Thymus (tissue), 11 donors: ENCODE results near the gene DHRS2. TPM values are rescaled to one million over a fixed set of nuclear protein-coding genes. Genes with fewer than 3 reads are reported as not detected.

Experiments used
- DNase-seq, 9 donors: peaks; one replicate each; pipeline ENCODE4 v3.0.0-alpha.2; 2013; ENCODE audit warnings: low spot score in 9 of 9, low read depth in 6 of 9, missing footprints in 1 of 9
- H3K27ac ChIP-seq, 2 donors: one replicate each; pipeline ENCODE4 v1.5.1; 2013; ENCODE audit warnings: control low read depth in 1 of 2, low read depth in 1 of 2, low read length in 1 of 2, mild to moderate bottlenecking in 1 of 2, moderate library complexity in 1 of 2
- H3K27me3 ChIP-seq, 2 donors: one replicate each; pipeline ENCODE4 v1.5.1; 2013; ENCODE audit warnings: low read length in 1 of 2; ENCODE audit not compliant: control insufficient read depth in 2 of 2, insufficient read depth in 1 of 2
- H3K36me3 ChIP-seq, 2 donors: one replicate each; pipeline ENCODE4 v1.5.1; 2013; ENCODE audit warnings: low read length in 1 of 2, mild to moderate bottlenecking in 1 of 2, moderate library complexity in 1 of 2; ENCODE audit not compliant: control insufficient read depth in 2 of 2, insufficient read depth in 2 of 2
- H3K4me1 ChIP-seq, 2 donors: one replicate each; pipeline ENCODE4 v1.5.1; 2013; ENCODE audit warnings: low read length in 2 of 2; ENCODE audit not compliant: control insufficient read depth in 2 of 2, insufficient read depth in 2 of 2
- H3K4me3 ChIP-seq, 2 donors: one replicate each; pipeline ENCODE4 v1.5.1; 2013; ENCODE audit warnings: low read length in 2 of 2, control low read depth in 1 of 2, mild to moderate bottlenecking in 1 of 2
- H3K9me3 ChIP-seq, 2 donors: one replicate each; pipeline ENCODE4 v1.5.1; 2013; ENCODE audit warnings: low read length in 1 of 2, mild to moderate bottlenecking in 1 of 2; ENCODE audit not compliant: control insufficient read depth in 2 of 2, insufficient read depth in 1 of 2
- WGBS: extraction: QIAGEN DNeasy Blood & Tissue Kit; methylation state at CpG from one replicate; pipeline ENCODE4 v1.1.7; 2013; 5-methylcytosine and 5-hydroxymethylcytosine counted together
- polyA plus RNA-seq: library from polyadenylated mRNA; stranded (reverse); fragments of 200-250 nt; gene quantifications from one replicate; pipeline ENCODE4 v1.2.3, GENCODE V29; 2013
- total RNA-seq: library from RNA; stranded (reverse); fragments of 120-200 nt; gene quantifications from one replicate; pipeline ENCODE4 v1.2.4, GENCODE V29; 2013
- donor health status: healthy.

The DHRS2 gene
- total and polyA plus RNA-seq, 2 donors: 0.28 to 2.1 TPM

- H3K4me1 ChIP-seq: no peaks in the 10 kb centered on the region
- H3K9me3 ChIP-seq: no peaks in the 10 kb centered on the region
- 91% methylated on average over 1 of the region's 1 CpG for WGBS
- no peak overlapping the region for H3K4me3 ChIP-seq
- no peak for DNase-seq
- peaks cover 5 to 25% of the 10 kb centered on the region in 2 donors for H3K27me3 ChIP-seq
- no peak overlapping the region for H3K27ac ChIP-seq
- H3K36me3 ChIP-seq: no peaks in the 10 kb centered on the region
Observed at GRCh38 chr14:23692416-23692815, 56.3 kb downstream of the DHRS2 start.

- peaks cover 5 to 25% of the 10 kb centered on the region in 2 donors for H3K27me3 ChIP-seq
- 96% methylated on average over 11 of the region's 11 CpGs for WGBS
- no peaks in the 10 kb centered on the region for H3K36me3 ChIP-seq
- H3K4me1 ChIP-seq: no peaks in the 10 kb centered on the region
- no peak overlapping the region for H3K27ac ChIP-seq
- H3K9me3 ChIP-seq: no peaks in the 10 kb centered on the region
- DNase-seq: no peak
- no peak overlapping the region for H3K4me3 ChIP-seq
Observed at GRCh38 chr14:23693252-23693775, 57.1 kb downstream of the DHRS2 start.

- H3K27me3 ChIP-seq: peaks cover 5 to 25% of the 10 kb centered on the region in 2 donors
- no peaks in the 10 kb centered on the region for H3K4me1 ChIP-seq
- DNase-seq: no peak
- no peaks in the 10 kb centered on the region for H3K9me3 ChIP-seq
- no peak overlapping the region for H3K4me3 ChIP-seq
- H3K36me3 ChIP-seq: no peaks in the 10 kb centered on the region
- no peak overlapping the region for H3K27ac ChIP-seq
- WGBS: 37% methylated on average over 8 of the region's 8 CpGs
Observed at GRCh38 chr14:23694085-23694948, 58.2 kb downstream of the DHRS2 start.

Other genes with a start within 250 kb of the DHRS2 start
- 0.05 TPM for gene MYH6, start 228.1 kb upstream of the DHRS2 start, total RNA-seq
- 0.25 TPM for gene MYH6, start 228.1 kb upstream of the DHRS2 start, polyA plus RNA-seq
- gene MYH7, start 200.7 kb upstream of the DHRS2 start, total RNA-seq: 0.09 TPM
- gene MYH7, start 200.7 kb upstream of the DHRS2 start, polyA plus RNA-seq: 0.46 TPM
- 66.0 TPM for gene NGDN, start 166.7 kb upstream of the DHRS2 start, total RNA-seq
- 49.6 TPM for gene NGDN, start 166.7 kb upstream of the DHRS2 start, polyA plus RNA-seq
- 0.24 TPM for gene ZFHX2, start 84.6 kb upstream of the DHRS2 start, total RNA-seq
- 0.48 TPM for gene ZFHX2, start 84.6 kb upstream of the DHRS2 start, polyA plus RNA-seq
- 6.7 TPM for gene THTPA, start 80.1 kb upstream of the DHRS2 start, total RNA-seq
- 8.8 TPM for gene THTPA, start 80.1 kb upstream of the DHRS2 start, polyA plus RNA-seq
- 55.0 TPM for gene AP1G2, start 68.6 kb upstream of the DHRS2 start, total RNA-seq
- 313 TPM for gene AP1G2, start 68.6 kb upstream of the DHRS2 start, polyA plus RNA-seq
- gene JPH4, start 57.6 kb upstream of the DHRS2 start, total RNA-seq: 0.14 TPM
- gene JPH4, start 57.6 kb upstream of the DHRS2 start, polyA plus RNA-seq: 0.59 TPM